ENCODE measurements around the gene FAM72A. TPM values are rescaled to one million over a fixed set of nuclear protein-coding genes. Genes with fewer than 3 reads are reported as not detected.

The FAM72A gene
- total and polyA plus RNA-seq, 2 donors (not counting 3 experiments of a cell fraction or from before 2014, with no cell fraction given): 3.4 to 9.6 TPM

GRCh38 chr1:206143537-206144172 is 59.0 kb downstream of the FAM72A start:
- TF ChIP-seq EZH2 (IDR thresholded peaks at IDR 0.05; ENCODE audit: borderline replicate concordance, low read depth, low read length, severe bottlenecking): no peak
- no peak for TF ChIP-seq MYC (IDR thresholded peaks at IDR 0.05; ENCODE audit: low read depth, low read length)
- TF ChIP-seq MAX (IDR thresholded peaks at IDR 0.05; ENCODE audit: insufficient read depth, insufficient read length): no peak
- TF ChIP-seq CTCF (IDR thresholded peaks at IDR 0.05; ENCODE audit: extremely low read depth in 1 of 2, insufficient read depth in 1 of 2, low read depth in 1 of 2, low read length in 2 of 2): no peak
- TF ChIP-seq POLR2AphosphoS5 (IDR thresholded peaks at IDR 0.05; ENCODE audit: insufficient read depth, low read depth, low read length): no peak
- TF ChIP-seq GATA2 (IDR thresholded peaks at IDR 0.05; ENCODE audit: insufficient read depth, insufficient read length, low read depth, low read length): no peak
- TF ChIP-seq JUN (IDR thresholded peaks at IDR 0.05; ENCODE audit: borderline replicate concordance, insufficient read depth, insufficient read length, low read depth): no peak
- no peak for TF ChIP-seq FOS (IDR thresholded peaks at IDR 0.05; ENCODE audit: borderline replicate concordance, insufficient read depth, low read length)
- no peak for TF ChIP-seq POLR2A (IDR thresholded peaks at IDR 0.05; ENCODE audit: low read depth, low read length)
- POLR2A ChIA-PET: interaction anchor here (0.6 kb wide), 1 partner anchor 672 kb away, joined by 4 read pairs; no protein-coding TSS in a partner anchor
- Histone ChIP-seq H3K9me3 (replicated peaks; ENCODE audit: control insufficient read depth, insufficient read depth, low read length) (no peaks in the 10 kb centered on the region), H2AFZ (ENCODE audit: low read depth, low read length) (no peak overlapping the region), H3K4me2 (ENCODE audit: insufficient read depth, low read length) (no peak overlapping the region), H3K27me3 (ENCODE audit: control insufficient read depth in 2 of 2, insufficient read depth in 2 of 2, low read length in 2 of 2) (peaks cover 33 to 41% of the 10 kb centered on the region in 2 experiments), H3K4me3 (replicated peaks in 1 of 3; ENCODE audit: insufficient read depth in 1 of 3, low read depth in 1 of 3, low read length in 3 of 3) (no peak overlapping the region), H3K9ac (replicated peaks; ENCODE audit: extremely low read depth, insufficient read depth, low read length) (no peak overlapping the region), H3K9me1 (replicated peaks; ENCODE audit: control insufficient read depth, extremely low read depth, insufficient read depth, low read length) (no peaks in the 10 kb centered on the region), H3K4me1 (ENCODE audit: control insufficient read depth, extremely low read depth, insufficient read depth, low read length) (no peaks in the 10 kb centered on the region), H3K36me3 (ENCODE audit: control insufficient read depth in 2 of 2, extremely low read depth in 1 of 2, insufficient read depth in 2 of 2, low read length in 2 of 2) (no peaks in the 10 kb centered on the region), H3K27ac (ENCODE audit: insufficient read depth, low read depth, low read length) (no peak overlapping the region), H4K20me1 (replicated peaks; ENCODE audit: control insufficient read depth, extremely low read depth, insufficient read depth, low read length) (no peaks in the 10 kb centered on the region), H3K79me2 (ENCODE audit: control insufficient read depth, insufficient read depth, low read length) (no peaks in the 10 kb centered on the region)
- CTCF ChIA-PET: no interaction called here
- intact Hi-C loops (cut with micrococcal nuclease) (no loop called here), dilution Hi-C loops (cut with MboI; ENCODE audit: extremely low pct_ligation_motif_present, low sequenced_read_pairs) (no loop called here)
- no peak for DNase-seq (ENCODE audit: low read depth, low spot score)
- FAIRE-seq: no peak
- BruUV-seq (replicated peaks): no TSS peak
